GM12865 (cell line): ENCODE measurements around the gene PFDN5.

Experiments
- DNase-seq: peaks from one replicate; pipeline ENCODE4 v3.0.0; 2010; ENCODE audit warnings: low read depth
- H3K4me3 ChIP-seq: 2 replicates; pipeline ENCODE4 v1.5.1; 2011; ENCODE audit warnings: mild to moderate bottlenecking, low read depth, low read length, control low read depth
- CTCF ChIP-seq: IDR thresholded peaks from 2 replicates; pipeline ENCODE4 v1.5.1; 2011; ENCODE audit warnings: low read length, control low read depth, low read depth, inconsistent platforms; ENCODE audit not compliant: insufficient read depth; ENCODE audit errors: missing control alignments

Gene PFDN5

GRCh38 chr12:53345486-53346188 is 50.3 kb downstream of the PFDN5 start:
- DNase-seq, result no peak
- 0 out of 2 replicates have a peak overlapping the region, but pooled peaks have one; percentile 63 for H3K4me3 ChIP-seq

GRCh38 chr12:53346491-53346890 is 51.1 kb downstream of the PFDN5 start:
- H3K4me3 ChIP-seq, result no peak overlapping the region

More at GRCh38 chr12:53345486-53346188, 50.3 kb downstream of the PFDN5 start:
- TF ChIP-seq CTCF, result no peak

GRCh38 chr12:53347905-53348304 is 52.6 kb downstream of the PFDN5 start:
- no peak overlapping the region for H3K4me3 ChIP-seq
- no peak for TF ChIP-seq CTCF
- no peak for DNase-seq

More at GRCh38 chr12:53346491-53346890, 51.1 kb downstream of the PFDN5 start:
- TF ChIP-seq CTCF, result no peak
- no peak for DNase-seq
